G401.6 (cell line): Measurements from ENCODE around the gene HAUS3.

Experiments used
- FAIRE-seq: peaks from 2 replicates; lab custom pipeline; 2012; peaks lifted over from hg19 to GRCh38; lab: Jason Lieb, UNC

HAUS3 gene, protein sequence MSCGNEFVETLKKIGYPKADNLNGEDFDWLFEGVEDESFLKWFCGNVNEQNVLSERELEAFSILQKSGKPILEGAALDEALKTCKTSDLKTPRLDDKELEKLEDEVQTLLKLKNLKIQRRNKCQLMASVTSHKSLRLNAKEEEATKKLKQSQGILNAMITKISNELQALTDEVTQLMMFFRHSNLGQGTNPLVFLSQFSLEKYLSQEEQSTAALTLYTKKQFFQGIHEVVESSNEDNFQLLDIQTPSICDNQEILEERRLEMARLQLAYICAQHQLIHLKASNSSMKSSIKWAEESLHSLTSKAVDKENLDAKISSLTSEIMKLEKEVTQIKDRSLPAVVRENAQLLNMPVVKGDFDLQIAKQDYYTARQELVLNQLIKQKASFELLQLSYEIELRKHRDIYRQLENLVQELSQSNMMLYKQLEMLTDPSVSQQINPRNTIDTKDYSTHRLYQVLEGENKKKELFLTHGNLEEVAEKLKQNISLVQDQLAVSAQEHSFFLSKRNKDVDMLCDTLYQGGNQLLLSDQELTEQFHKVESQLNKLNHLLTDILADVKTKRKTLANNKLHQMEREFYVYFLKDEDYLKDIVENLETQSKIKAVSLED

DNA sequence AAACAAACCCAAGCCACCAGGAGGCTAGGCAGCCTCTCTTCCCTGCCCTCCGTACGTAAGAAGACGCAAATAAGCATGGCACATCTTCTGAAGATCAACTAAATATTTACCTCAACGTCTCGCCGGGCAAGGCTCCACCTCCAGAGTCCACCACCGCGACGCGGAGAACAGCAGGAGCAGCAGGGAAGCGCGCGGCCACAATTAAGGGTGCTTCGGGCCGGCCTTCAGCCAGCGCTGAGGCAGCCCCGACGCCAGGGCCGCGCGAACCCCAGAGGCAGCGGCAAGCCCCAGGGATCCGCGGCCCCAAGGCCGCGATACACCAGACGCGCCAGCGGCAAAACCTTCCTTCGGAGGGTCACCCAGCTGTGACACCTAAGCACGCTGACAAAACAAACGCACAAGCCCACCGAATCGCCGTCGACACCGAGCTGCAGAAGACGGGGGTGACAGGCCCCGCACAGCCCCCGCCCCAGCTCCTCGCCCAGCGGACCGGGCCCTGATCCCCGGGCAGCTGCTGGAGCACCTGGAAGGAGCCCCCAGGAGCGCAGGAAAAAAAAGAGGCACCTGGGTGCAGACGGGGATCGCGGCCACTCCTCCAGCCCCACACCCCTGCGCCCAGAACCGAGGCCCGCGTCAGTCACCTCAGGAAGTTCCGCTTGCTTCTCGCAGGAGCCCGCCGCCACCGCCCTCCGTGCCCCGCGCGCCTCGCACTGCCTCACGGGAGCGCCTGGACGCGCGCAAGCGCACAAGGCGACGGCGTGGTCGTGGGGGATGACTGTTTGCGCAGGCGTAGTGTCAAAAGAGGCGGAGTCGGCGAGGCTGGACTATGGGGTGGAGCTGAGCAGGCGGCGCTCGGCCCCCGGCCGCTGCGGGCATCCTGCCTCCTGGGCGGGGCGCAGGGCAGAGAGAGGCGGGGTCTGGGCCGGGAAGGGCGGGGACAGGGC is at the start of gene HAUS3, which contains the start of gene POLN:
TSS of gene HAUS3 (minus strand) at position 712 of the 944 bp plus-strand sequence. CDS start 1,175 bp downstream, outside the sequence.
TSS of gene POLN (minus strand) at position 712 of the 944 bp plus-strand sequence. CDS start 12,890 bp downstream, outside the sequence.
- peak; percentile 94 for FAIRE-seq

DNA sequence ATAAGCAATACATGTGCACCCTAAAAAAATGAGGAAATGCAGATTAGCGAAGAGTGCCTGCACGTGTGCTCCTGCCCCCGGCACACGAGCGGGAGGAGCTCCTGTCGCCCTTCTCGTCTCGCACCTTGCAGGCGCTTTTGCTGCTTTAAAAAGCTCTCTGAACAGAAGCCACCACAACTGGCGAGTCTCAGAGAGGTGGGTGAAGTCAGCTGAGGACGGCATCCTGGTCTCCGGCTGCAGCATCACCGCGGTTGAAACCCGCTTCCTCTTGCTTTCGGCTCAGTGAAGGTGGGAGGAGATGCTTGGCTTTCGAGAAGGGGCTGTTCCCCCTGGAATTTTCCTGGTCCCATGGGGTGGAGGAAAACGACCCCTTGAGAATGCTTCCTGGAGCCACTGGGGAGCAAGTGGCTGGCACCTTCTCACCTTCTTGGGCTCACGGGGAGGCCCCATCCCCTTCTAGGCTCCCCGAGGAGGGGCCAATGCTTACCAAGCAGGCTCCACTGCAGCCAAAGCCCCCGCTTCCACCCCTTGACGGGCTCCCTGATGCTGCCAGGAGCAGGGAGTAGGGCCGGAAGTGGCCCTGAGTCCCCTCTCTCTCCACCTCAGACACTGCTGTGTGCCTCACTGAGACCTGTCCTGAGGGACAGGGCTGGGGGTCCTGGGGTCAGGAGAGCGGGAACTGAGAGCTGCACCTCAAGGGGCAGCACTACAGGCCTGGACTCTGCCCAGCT is 49.2 kb upstream of the HAUS3 start:
- no peak for FAIRE-seq

DNA sequence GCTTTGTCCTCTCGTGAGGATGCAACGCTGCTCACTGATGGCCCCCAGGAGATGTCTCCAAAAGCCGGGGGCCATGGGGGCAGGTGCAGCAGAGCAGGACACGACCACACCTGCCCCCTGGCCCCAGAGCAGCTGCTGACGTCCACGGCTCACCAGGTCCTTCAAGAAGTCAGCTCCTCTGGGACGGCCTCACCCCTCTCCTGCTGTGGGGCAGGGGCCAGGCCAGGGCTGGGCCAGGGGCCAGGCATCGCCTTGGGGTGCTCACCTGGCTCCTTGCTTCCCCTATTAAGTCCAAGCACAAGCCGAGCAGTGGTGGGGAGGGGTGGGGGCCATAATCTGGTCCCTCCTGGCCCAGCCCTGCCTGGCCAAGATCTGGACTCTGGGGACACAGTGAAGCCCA is 48.6 kb upstream of the HAUS3 start:
- no peak for FAIRE-seq

DNA sequence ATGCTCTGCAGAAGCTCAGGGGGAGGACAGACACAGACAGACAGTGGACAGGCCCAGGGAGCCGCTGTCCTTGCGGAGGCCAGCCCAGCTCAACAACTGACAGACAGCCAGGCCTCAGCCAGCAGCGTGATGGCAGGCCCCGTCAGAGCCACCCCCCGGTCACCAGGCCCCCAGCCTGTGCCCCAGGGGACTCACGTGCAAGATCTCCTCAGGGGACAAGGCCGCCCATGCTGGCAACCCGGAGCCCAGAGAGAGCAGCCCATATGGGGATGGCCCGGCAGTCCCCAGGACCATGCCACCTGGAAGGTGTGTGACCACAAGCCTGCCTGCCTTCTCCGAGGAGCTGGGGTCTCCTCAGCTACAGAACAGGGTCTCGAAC is 48.0 kb upstream of the HAUS3 start:
- FAIRE-seq = no peak

DNA sequence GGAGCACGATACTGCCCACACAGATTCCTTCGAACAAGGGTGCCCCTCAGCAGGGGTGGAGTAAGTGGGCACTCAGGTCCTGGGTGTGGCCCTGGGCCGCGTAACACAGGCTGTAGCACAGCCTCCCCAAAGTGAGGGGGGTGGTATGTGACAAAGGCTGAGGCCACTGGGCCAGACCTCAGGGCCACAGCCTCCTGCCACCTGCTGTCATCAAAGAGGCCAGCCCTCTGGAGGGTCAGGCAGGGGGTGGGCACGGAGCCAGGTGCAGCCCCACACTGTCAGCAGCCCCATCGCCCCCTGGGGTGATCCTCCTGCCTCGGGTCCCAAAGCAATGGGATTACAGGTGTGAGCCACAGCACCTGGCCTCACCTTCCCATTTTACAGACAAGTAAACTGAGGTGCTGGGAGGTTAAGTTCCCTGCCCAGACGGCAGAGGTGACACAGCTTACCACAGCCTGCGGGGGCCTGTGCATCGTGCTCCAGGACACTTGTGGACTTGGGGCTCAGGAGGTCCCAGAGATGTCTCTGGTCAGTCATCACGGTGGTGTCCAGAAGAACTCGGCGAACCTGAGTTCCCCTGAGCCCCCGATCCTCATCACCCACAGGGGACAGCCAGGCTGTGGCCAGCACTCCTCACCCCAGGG is 47.5 kb upstream of the HAUS3 start:
- no peak for FAIRE-seq

DNA sequence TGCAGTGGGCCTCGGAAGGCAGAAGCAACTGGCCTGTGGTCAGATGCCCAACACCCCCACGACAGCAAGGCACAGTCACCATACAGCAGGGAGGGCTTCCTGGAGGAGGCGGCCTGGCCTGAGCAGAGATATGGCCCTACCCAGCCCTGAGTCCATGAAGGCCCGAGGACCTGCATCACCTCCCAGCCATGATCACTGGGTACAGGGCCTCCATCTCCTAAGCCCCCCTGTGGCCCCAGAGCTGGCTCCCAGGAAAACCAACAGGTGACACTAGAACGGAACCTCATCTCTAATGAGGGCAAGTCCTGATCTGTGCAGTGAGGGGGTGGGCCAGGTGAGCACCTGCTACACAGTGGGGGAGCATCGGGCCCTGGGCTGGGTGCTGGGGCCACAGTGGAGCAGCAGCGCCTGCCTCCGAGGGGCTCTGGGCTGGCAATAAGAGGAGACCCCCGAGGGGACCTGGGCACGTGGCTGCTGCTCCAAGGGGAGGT is 46.2 kb upstream of the HAUS3 start:
- no peak for FAIRE-seq

DNA sequence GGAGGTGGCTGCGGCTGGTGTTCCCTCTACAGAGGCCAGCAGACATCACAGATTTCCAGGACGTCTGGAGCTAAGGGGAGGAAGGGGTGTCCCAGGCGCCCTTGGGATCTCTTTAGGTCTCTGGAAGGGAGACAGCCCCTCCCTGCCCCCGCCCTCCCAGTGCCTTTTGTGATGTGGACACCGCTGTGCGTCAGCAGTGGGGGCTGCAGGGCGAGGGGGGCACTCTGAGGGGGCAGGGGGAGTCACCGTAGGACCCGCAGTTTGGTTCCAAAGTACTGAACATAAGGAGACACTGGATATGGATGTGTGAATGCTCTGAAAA is 45.6 kb upstream of the HAUS3 start:
- no peak for FAIRE-seq

DNA sequence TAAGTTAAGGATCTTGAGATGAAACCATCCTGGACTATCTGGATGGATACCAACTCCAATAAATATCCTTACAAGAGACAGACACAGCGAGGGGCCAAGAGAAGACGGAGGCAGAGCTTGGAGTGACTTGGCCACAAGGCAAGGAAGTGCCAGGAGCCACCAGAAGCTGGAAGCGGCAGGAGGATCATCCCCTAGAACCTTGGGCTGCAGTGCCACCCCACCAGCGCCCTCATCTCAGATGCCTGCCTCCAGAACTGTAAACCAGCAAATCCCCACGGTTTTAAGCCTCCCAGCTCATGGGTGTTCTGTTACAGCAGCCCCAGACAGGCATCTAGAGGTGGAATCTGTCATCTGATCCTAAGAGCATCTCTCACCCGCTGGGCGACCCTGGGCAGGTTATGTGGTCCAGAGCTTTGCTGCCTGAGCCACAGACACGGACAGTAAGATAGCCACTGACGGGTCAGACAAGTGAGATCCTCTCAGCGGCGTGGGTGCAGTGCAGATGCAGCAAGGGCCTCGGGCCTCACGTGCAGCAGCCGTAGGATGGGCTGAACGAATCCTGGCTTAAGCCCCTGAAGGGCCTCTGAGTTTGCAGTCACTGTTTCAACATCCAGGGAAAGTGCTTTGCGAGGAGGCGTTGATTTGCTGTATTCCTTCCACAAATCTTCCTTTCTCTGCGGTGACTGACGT is 45.1 kb upstream of the HAUS3 start:
- FAIRE-seq = no peak

DNA sequence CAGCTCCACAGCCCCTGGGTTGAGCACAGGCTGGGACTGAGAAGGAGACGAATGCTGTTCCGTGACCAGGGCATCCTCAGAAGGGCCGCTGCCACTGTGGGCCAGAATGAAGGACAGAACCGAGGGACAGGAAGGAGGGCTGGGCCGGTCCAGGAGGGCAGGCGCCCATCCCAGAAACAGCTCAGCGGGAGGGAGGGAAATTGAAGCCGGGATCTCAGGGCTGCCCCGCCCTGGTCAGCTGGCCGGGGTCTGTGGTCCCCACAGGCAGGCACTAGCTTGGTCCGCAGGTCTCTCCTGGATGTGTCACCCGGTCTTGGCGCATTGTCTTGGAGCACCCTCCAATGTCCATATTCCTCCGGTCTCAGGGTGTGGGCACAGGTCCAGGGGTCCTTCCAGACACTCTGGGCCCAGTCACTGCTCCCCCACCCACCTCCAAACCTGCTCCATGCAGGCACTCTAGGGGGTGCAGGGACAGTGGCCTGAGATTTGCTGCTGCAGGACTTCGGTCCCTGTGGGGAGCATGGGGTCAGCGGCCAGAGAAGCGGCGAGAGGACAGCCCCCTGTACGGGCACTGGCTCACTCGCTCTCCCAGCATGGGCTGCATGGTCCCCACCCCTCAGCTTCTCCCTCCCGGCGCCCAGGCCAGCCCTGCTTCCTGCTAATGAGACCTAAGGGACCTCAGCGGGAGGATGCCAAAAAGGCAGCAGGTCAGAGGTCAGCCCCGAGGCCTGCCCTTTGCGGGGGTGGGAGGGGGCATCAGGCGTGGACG is 43.9 kb upstream of the HAUS3 start:
- FAIRE-seq = no peak

DNA sequence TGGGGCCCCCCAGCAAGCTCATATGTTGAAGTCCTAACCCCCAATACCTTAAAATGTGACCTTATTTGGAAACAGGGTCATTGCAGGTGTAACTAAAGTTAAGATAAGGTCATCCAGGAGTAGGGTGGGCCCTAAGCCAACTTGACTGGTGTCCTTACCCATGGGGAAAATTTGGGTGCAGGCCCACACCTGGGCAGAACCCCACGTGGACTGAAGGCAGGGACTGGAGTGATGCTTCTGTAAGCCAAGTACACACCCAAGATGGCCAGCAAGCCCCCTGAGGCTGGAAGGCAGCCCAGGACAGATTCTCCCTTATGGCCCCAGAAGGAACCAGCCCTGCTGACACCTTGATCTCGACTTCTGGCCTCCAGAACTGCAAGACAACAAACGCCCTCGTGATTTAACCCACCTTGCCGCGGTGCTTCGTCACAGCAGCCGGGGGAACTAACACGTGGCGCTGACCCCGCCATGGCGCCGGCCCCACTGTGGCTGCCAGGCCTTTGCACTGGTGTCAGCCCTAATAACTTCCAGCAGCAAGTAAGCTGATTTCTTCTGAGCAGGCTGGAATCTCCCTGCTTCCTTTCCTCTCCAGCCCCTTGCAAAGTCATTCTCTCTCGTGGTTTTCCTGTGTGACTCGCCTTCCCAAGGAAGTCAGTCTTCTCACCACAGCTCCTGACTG is 43.2 kb upstream of the HAUS3 start:
- no peak for FAIRE-seq

DNA sequence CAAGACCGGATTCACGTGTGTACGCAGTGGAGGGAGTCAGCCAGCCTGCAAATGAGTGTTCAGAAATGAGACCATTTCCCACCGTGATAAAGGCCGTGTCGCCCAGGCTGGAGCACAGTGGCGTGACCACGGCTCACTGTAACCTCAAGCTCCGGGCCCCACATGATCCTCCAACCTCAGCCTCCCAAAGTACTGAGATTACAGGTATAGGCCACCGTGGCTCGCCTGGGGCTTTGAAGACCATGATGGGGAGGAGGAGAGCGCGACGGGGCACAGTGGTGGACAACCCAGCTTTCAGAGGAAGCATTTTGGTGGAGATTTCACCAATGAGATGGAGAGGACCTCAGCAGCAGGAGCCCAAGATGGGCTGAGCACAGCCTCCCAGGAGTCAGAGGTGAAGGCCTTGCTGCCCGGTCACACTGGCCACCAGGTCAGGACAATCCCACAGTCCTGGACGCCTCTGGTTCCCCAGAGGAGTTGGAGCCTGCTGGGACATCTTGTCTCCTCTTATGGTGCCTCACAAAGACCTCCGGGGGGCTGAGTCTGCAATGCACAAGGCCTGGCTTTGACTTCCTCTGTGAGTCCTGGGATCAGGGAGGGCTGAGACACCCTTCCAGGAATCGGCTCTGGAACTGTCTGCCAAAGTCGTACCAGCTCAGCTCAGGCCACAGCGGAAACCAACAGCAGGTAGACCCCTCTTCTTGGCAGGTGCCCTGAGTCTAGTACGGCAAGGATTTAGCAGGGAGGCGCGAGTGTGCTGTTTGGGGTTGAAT is 42.4 kb upstream of the HAUS3 start:
- FAIRE-seq = no peak

DNA sequence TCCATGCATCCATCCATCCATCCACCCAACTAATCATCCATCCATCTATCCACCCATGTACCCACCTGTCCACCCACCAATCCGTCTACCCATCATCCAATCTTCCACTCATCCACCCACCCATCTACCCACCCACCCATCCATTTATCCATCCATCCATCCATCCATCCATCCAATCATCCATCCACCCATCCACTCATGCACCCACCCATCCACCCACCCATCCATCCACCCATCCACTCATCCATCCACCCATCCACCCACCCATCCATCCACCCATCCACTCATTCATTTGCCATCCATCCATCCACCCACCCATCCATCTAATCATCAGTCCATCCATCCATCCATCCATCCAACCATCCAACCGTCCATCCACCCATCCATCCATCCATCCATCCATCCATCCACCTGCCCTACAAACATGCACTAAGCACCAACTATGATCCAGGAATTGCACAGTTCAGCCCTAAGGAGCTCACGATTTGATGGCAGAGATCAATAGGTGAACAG is 41.3 kb upstream of the HAUS3 start:
- no peak for FAIRE-seq

DNA sequence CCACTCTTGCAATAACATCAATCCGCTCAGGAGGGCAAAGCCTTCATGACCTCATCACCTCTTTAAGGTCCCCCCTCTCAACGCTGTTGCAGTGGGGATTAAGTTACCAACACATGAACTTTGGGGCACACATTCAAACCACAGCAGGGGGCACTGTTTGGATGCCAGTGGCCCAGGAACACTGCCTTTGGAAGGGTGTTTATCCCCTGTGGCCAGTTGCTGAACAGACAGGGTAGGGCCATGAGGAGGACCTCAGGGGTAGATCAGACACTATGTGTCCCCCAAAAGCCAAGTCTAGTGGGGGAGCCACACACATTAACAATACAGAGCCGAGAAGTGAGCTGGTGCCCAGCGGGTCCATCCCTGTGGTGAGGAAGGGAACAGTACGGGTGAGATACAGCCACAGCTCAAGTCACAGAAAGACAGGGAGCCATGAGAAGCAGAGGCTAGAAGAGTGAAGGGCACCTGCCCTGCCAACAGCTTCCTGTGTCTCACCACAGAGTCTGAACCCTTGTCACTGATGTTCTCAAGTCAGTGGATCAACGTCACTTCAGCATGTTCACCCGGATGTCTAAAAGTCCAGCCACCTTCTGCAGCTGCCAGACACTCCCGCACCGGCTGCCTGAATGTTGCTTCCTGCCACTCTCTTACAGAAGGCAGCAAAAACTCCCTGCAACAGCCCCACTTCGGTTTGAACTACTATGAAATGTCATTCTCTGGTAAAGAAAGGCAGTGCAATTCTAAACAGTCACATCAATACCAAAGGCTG is 39.8 kb upstream of the HAUS3 start:
- no peak for FAIRE-seq

DNA sequence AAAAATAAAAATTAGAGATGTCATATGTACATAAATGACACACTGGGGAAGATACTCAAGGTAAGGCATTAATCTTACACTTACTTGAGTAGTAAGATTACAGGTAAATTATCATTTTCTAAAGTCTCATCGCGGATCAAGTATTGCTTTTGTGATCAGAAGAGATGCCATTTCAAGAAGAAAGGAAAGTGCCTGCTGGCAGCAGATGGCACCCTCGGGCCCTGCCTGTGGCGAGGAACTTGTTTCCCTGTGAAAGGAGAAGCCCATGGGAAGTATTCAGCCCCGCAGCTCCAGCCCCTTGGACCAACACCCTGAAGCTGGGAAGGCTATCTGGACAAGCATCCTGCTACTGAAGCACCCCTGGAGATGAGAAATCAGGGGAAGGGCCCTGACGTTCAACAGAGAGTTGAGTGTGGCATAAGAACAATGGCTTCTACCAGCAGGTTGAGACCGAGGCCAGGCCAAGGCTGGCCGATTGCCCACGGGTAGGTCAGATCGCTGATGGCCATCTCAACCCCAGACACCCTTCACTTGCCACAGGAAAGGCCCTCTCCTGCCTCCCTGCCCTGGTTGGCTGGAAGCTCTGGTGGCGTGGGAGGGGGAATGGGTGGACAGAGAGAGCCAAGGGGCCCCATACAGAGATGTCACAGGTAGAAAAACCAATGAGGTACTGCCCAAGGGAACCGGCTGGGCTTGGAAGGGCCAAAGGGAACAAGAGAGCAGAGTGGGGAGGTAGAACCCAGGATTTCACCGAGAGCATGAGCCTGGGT is 38.8 kb upstream of the HAUS3 start:
- no peak for FAIRE-seq

DNA sequence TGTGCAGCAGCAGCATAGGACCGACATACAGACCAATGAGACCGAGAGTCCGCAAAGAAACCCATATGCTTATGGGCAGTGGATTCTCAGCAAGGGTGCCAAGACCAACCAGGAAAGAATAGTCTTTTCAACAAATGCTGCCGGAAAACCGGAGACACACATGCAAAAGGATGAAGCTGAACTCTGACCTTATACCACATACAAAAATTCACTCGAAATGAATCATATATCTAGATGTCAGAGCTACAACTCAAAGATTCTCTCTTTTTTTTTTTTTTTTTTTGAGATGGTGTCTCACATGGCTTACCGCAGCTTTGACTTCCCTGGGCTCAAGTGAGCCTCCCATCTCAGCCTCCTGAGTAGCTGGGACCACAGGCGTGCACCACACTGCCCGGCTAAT is 36.0 kb upstream of the HAUS3 start:
- FAIRE-seq = no peak

DNA sequence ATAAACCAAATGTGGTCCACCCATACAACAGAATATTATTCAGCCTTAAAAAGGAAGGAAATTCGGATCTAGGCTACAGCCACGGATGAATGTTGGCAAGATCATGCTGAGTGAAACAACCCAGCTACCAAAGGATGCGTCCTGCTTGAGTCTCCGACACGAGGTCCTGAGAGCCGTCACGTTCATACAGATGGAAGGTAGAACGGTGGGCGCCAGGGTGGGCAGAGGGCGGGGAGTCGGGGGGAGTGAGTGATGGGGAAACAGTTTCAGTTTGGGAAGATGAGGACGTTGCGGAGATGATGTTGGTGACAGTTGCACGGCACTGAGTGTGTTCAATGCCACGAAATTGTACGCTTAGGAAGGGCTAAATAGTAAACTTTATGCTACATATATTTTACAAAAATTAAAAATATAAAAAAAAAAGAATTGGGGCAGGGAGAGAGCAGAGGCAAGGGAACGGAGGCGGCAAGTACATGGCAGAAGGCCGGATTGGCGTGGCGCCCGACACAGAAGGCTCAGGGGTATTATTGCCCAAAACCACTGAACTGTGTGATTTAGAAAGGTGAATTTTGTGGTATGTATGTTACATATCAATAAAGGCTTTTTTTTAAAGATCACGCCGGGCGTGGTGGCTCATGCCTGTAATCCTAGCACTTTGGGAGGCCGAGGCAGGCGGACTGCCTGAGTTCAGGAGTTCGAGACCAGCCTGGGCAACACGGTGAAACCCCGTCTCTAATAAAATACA is 34.8 kb upstream of the HAUS3 start:
- no peak for FAIRE-seq
